ENCODE data around the gene EBF3.

DNA sequence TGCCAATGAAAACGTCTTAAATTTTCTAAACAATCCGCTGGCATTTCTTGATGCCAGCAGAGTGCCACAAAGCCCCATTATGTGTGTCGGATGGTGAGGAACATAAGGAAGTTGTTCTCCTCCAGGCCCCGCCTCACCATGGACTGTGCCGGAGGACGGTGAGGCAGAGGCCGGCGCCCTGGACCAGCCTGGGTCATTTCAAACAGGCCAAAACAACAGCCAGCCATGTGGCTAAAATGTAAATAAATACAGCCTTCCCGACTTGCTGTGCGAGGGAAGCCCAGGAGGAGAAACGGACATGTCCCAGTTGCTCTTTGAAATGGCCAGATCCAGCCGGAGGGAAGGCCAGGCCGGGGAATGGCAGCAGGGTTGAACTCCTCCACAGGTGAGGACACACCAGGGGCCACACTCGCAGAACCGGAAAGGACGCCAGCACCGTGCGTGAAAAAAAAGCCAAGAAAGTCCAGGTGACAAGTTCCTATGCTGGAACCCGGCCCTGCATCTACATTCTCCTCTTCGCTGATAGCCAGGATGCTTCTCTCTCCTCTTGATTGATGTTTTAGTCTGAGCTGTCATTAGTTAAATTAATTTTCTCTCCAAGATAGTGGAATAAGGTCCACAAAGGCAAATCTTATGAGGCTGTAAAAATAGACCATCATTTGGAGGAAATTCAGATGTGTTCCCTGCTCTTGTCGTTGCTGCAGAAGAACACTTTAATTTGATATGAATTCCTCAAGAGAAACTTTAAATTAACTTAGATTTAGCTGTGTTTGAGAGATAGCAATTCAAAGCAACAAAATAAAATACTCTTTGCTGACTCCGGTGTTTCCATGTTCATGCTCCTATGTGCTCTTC is 64.6 kb downstream of the EBF3 start:
- TF ChIP-seq YY1 (IDR thresholded peaks at IDR 0.05; ENCODE audit: insufficient read depth, insufficient read length), result no peak
- no peak for TF ChIP-seq ZNF274 (IDR thresholded peaks at IDR 0.05; ENCODE audit: low read depth, low read length)
- no peak for TF ChIP-seq SUZ12 (IDR thresholded peaks at IDR 0.05; ENCODE audit: extremely low read depth, insufficient read depth, insufficient read length)
